HepG2 (cell line): Measurements from ENCODE around the gene SNAI1. TPM values are rescaled to one million over a fixed set of nuclear protein-coding genes. Genes with fewer than 3 reads are reported as not detected.

Source experiments
- AKAP8 ChIP-seq: sonication (generic); formaldehyde crosslinking; IDR thresholded peaks from 2 replicates; pipeline ENCODE4 v1.5.1; 2020; ENCODE audit warnings: mild to moderate bottlenecking, missing genetic modification reagents
- CBFB ChIP-seq: sonication (generic); formaldehyde crosslinking; IDR thresholded peaks from 2 replicates; pipeline ENCODE4 v1.4.0; 2020; ENCODE audit warnings: missing genetic modification reagents
- FOXO4 ChIP-seq: sonication (generic); formaldehyde crosslinking; conservative IDR thresholded peaks from 2 replicates; pipeline ENCODE4 v1.8.1; 2023; ENCODE audit warnings: missing genetic modification reagents
- HES4 ChIP-seq: sonication (generic); formaldehyde crosslinking; IDR thresholded peaks from 2 replicates; pipeline ENCODE4 v1.9.0; 2021; ENCODE audit warnings: mild to moderate bottlenecking, missing genetic modification reagents, borderline replicate concordance
- HOXA7 ChIP-seq: sonication (generic); formaldehyde crosslinking; IDR thresholded peaks from 2 replicates; pipeline ENCODE4 v1.8.1; 2022; ENCODE audit warnings: mild to moderate bottlenecking, missing genetic modification reagents, moderate library complexity
- KAT7 ChIP-seq: IDR thresholded peaks from 2 replicates; pipeline ENCODE4 v1.6.1; 2018; ENCODE audit warnings: borderline replicate concordance, missing compliant biosample characterization
- NPAS2 ChIP-seq: sonication (generic); formaldehyde crosslinking; IDR thresholded peaks from 2 replicates; pipeline ENCODE4 v1.8.0; 2022; ENCODE audit warnings: mild to moderate bottlenecking, missing genetic modification reagents, borderline replicate concordance
- SP1 ChIP-seq, 2 experiments: fragments of 450-650 bp in 1 of 2; sonication (generic) in 1 of 2; formaldehyde crosslinking in 1 of 2; IDR thresholded peaks; 2 replicates each; pipeline versions ENCODE4 v1.4.0 to v1.6.1; 2016 to 2020; ENCODE audit warnings: missing genetic modification reagents in 1 of 2
- ZBTB40 ChIP-seq, 2 experiments: fragments of 450-650 bp in 1 of 2; sonication (generic) in 1 of 2; formaldehyde crosslinking in 1 of 2; IDR thresholded peaks; 2 replicates each; pipeline versions ENCODE4 v1.6.1 to v1.8.0; 2016 to 2022; ENCODE audit warnings: antibody characterized with exemption in 1 of 2, mild to moderate bottlenecking in 1 of 2, missing genetic modification reagents in 1 of 2
- ZFY ChIP-seq: sonication (generic); formaldehyde crosslinking; IDR thresholded peaks from 2 replicates; pipeline ENCODE4 v1.4.0; 2020; ENCODE audit warnings: missing genetic modification reagents
- ZNF337 ChIP-seq: sonication (generic); formaldehyde crosslinking; IDR thresholded peaks from 2 replicates; pipeline ENCODE4 v1.5.1; 2020; ENCODE audit warnings: missing genetic modification reagents, low read depth, mild to moderate bottlenecking, borderline replicate concordance
- ZNF451 ChIP-seq: sonication (generic); formaldehyde crosslinking; IDR thresholded peaks from 2 replicates; pipeline ENCODE4 v1.5.0; 2020; ENCODE audit warnings: mild to moderate bottlenecking, missing genetic modification reagents
- ZNF550 ChIP-seq: sonication (generic); formaldehyde crosslinking; IDR thresholded peaks from 2 replicates; pipeline ENCODE4 v1.4.0; 2020; ENCODE audit warnings: mild to moderate bottlenecking, missing genetic modification reagents, borderline replicate concordance
- ZNF556 ChIP-seq: sonication (generic); formaldehyde crosslinking; IDR thresholded peaks from 2 replicates; pipeline ENCODE4 v1.4.0; 2020; ENCODE audit warnings: mild to moderate bottlenecking, missing genetic modification reagents, borderline replicate concordance
- ZNF607 ChIP-seq: sonication (generic); formaldehyde crosslinking; IDR thresholded peaks from 2 replicates; pipeline ENCODE4 v1.5.1; 2020; ENCODE audit warnings: missing genetic modification reagents, mild to moderate bottlenecking, borderline replicate concordance
- ZNF614 ChIP-seq: IDR thresholded peaks from 2 replicates; pipeline ENCODE4 v1.6.1; 2018; ENCODE audit warnings: missing biosample characterization, missing genetic modification reagents, inconsistent platforms, borderline replicate concordance
- ZSCAN9 ChIP-seq: IDR thresholded peaks from 2 replicates; pipeline ENCODE4 v1.6.1; 2016; ENCODE audit warnings: borderline replicate concordance
- polyA plus RNA-seq, 8 experiments: library from polyadenylated mRNA; depleted of rRNA in 3 of 8; stranded (reverse) in 7 of 8; unstranded in 1 of 8; fragments of >200 nt; fragmentation: Illumina TruSeq in 4 of 8; extraction: Trizol in 4 of 8; gene quantifications; 2 replicates each; pipeline versions ENCODE4 v1.2.1 to v1.2.3, GENCODE V29; 2011 to 2016; ENCODE audit warnings: low read depth in 4 of 8, missing spikeins in 1 of 8, mixed read lengths in 1 of 8; ENCODE audit not compliant: insufficient read depth in 1 of 8
- total RNA-seq, 5 experiments: library from RNA; depleted of rRNA; stranded (reverse); fragments of >200 nt; fragmentation: Illumina TruSeq; extraction: Trizol; gene quantifications; 2 replicates each; pipeline ENCODE4 v1.2.3, GENCODE V29; 2016; ENCODE audit warnings: low read depth in 1 of 5

Gene SNAI1
- total and polyA plus RNA-seq, 2 of the 13 experiments (the other 11 are each of a cell fraction or from before 2014, with no cell fraction given) = 1.3 to 1.4 TPM

DNA sequence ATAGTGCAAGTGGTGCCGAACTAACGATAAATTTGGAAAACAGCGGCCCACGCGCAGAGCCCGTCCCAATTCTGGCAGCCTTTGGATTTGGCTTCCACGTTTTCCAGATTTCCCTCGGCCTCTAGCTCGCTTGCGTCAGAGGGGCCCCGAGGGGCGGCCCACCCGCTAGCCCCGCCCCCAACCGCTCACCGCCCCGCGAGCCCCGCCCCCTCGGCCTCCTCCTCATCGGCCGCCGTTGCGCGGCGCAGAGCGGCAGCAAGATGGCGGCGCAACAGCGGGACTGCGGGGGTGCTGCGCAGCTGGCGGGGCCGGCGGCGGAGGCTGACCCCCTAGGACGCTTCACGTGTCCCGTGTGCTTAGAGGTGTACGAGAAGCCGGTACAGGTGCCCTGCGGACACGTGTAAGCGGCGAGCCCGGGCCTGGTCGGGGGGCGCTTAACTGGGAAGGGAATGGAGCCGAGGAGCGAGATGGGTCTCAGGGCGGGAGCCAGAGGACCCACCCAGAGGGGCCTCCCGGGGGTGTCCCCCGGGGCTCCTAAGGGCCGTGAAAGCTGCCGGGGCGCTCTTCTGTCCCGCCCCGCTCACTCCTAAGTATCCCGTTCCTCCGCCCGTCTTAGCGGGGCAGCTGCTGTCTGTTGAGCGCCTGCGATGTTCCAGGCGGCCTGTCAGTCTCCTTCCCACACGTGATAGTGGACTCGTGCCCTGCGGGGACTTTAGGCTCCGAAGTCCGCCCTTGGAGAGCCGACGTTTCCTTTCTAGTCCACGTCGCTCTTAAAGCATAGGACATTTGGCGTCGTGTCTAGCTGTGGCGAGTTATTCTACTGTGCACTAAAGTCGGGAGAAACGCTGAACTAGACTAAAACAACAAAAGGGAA is 46.4 kb upstream of the SNAI1 start, which contains the start of gene RNF114 (continued):
- TF ChIP-seq NPAS2 = no peak
- TF ChIP-seq ZNF550 = peak; percentile 75
- peak; percentile 89 for TF ChIP-seq ZFY (CRISPR knock-in tag)
- TF ChIP-seq KAT7 (CRISPR knock-in tag) = peak; percentile 85; the same call in 1 of the 2 replicates
- TF ChIP-seq ZNF337 (CRISPR knock-in tag) = 0 out of 2 replicates have a peak, but pooled peaks have one; percentile 80
- peak; percentile 67; the same call in 1 of the 2 replicates for TF ChIP-seq ZNF607 (CRISPR knock-in tag)
- no peak for TF ChIP-seq HOXA7 (CRISPR knock-in tag)
- TF ChIP-seq ZNF556 (CRISPR knock-in tag) = no peak; the same call in 1 of the 2 replicates
- no peak for TF ChIP-seq SP1 (IDR thresholded peaks at IDR 0.05)
- peak; percentile 95 for TF ChIP-seq SP1 (CRISPR knock-in tag; IDR thresholded peaks at IDR 0.05)
- no peak for TF ChIP-seq ZBTB40 (IDR thresholded peaks at IDR 0.05)
- peak; percentile 23; the same call in 1 of the 2 replicates for TF ChIP-seq ZBTB40 (CRISPR knock-in tag; IDR thresholded peaks at IDR 0.05)
- peak; percentile 81 for TF ChIP-seq CBFB (CRISPR knock-in tag)
- TF ChIP-seq ZNF614 (CRISPR knock-in tag) = peak; percentile 76; the same call in 1 of the 2 replicates
- TF ChIP-seq ZNF451 (CRISPR knock-in tag) = peak; percentile 84
- TF ChIP-seq FOXO4 = no peak
- peak; percentile 93 for TF ChIP-seq AKAP8
- peak; percentile 97 for TF ChIP-seq ZSCAN9
- peak; percentile 75; the same call in 1 of the 2 replicates for TF ChIP-seq HES4
